Liver (tissue), 3 donors: ENCODE data around the gene N4BP3.

Experiments
- ATF3 ChIP-seq: IDR thresholded peaks from 2 replicates; pipeline ENCODE4 v1.6.1; 2016; ENCODE audit warnings: antibody characterized with exemption
- CTCF ChIP-seq: fragments of 150-350 bp; IDR thresholded peaks from 2 replicates; pipeline ENCODE4 v1.5.1; 2017; ENCODE audit warnings: improper control_type of control experiment, low read depth, low read length; ENCODE audit not compliant: missing input control
- EGR1 ChIP-seq, 2 donors: IDR thresholded peaks; 2 replicates each; pipeline ENCODE4 v1.6.1; 2016 to 2018; ENCODE audit warnings: antibody characterized with exemption in 2 of 2, low read depth in 2 of 2
- GABPA ChIP-seq, 2 donors: IDR thresholded peaks in 1 of 2; conservative IDR thresholded peaks in 1 of 2; 2 replicates each; pipeline ENCODE4 v1.6.1; 2016; ENCODE audit warnings: antibody characterized with exemption in 2 of 2, mild to moderate bottlenecking in 1 of 2, moderate library complexity in 1 of 2
- JUND ChIP-seq, 2 donors: IDR thresholded peaks; 2 replicates each; pipeline ENCODE4 v1.6.1; 2016; ENCODE audit warnings: antibody characterized with exemption in 2 of 2
- MAX ChIP-seq: IDR thresholded peaks from 2 replicates; pipeline ENCODE4 v1.6.1; 2016; ENCODE audit warnings: antibody characterized with exemption
- REST ChIP-seq: IDR thresholded peaks from 2 replicates; pipeline ENCODE4 v1.6.1; 2016; ENCODE audit warnings: antibody characterized with exemption, mild to moderate bottlenecking
- SP1 ChIP-seq: IDR thresholded peaks from 2 replicates; pipeline ENCODE4 v1.6.1; 2018; ENCODE audit warnings: antibody characterized with exemption, mild to moderate bottlenecking
- TAF1 ChIP-seq: conservative IDR thresholded peaks from 2 replicates; pipeline ENCODE4 v1.6.1; 2016; ENCODE audit warnings: antibody characterized with exemption, mild to moderate bottlenecking
- YY1 ChIP-seq: IDR thresholded peaks from 2 replicates; pipeline ENCODE4 v1.6.1; 2016; ENCODE audit warnings: antibody characterized with exemption, mild to moderate bottlenecking
- ZBTB33 ChIP-seq: IDR thresholded peaks from 2 replicates; pipeline ENCODE4 v1.6.1; 2016; ENCODE audit warnings: antibody characterized with exemption
- donor health status: healthy.
- donor health status: healthy.

- no peak for TF ChIP-seq CTCF
- no peak for TF ChIP-seq YY1
- TF ChIP-seq ZBTB33 = no peak
- no peak for TF ChIP-seq GABPA (IDR thresholded peaks at IDR 0.05 in 1 of 2, conservative IDR thresholded peaks at IDR 0.05 in 1 of 2)
- no peak for TF ChIP-seq REST
- no peak for TF ChIP-seq EGR1 (IDR thresholded peaks at IDR 0.05; ENCODE audit: low read depth in 2 of 2)
- TF ChIP-seq SP1 = no peak
- TF ChIP-seq TAF1 = no peak
- no peak for TF ChIP-seq ATF3
- TF ChIP-seq MAX = no peak
- no peak for TF ChIP-seq JUND (IDR thresholded peaks at IDR 0.05)
Observed at GRCh38 chr5:178122346-178122745, 9.0 kb downstream of the N4BP3 start.
